ENCODE results near the gene REXO4.

GRCh38 chr9:133387680-133388079 lies 30.1 kb downstream of the REXO4 start:
- TF ChIP-seq MAX (IDR thresholded peaks at IDR 0.05) (no peak), EGR1 (IDR thresholded peaks at IDR 0.05; ENCODE audit: low read depth in 2 of 2) (no peak), CTCF (IDR thresholded peaks at IDR 0.05; ENCODE audit: low read depth, low read length, missing input control) (no peak)
